EL (cell line): ENCODE measurements around the gene TAL1.
"Not testable (repeated sequence)": the region's sequence is repeated elsewhere in the genome, so short reads cannot be mapped to it uniquely, and the experiment has no call there.

Experiments
- DNase-seq: peaks from one replicate; pipeline ENCODE4 v3.0.0-alpha.2; 2016

TAL1 gene

DNA sequence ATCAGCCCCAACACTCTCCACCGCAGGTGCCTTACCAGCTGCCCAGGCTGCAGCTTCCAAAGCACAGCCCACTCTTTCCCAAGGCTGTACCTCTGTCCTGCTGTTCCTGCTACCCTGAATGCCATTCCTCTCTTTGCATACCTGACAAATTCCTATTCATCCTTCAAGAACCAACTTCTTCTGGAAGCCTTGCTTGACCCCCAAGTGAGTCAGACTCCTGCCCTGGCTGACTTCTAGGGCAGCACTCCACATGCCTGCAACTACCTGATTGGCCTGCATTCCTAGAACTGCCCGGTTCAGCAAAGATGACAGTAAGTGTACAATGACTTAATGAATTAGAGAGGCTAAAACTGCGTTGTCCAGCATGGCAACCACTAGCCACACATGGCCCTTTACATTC lies 21.4 kb downstream of the TAL1 start:
- DNase-seq = no peak

DNA sequence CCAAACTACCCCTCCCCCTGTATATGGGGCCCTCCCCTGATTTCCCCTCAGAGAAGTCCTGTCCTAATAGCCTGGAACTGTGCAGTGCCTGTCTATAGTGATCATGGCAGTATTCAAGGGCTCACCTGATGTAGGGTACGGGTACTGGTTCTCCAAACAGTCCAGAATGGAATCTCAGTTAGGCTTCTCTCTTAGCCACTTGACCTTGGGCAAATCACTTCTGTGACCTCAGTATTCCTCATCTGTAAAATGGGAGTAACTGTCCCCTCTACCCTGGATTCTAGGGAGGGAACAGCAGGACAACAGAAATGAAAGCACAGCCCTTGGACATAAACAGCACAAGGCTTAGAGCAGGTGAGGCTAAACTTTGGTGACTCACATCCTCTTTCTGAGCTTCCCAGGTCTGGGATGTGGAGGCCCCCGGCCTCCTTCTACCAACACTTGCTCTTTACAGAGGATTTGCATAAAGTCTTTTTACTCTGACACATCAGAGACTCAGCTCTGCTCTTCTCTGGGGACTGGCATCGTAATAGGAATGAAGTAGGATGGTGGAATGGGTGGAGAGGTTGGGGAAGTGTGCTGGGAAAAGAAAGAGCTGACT lies 22.2 kb downstream of the TAL1 start:
- DNase-seq = no peak

DNA sequence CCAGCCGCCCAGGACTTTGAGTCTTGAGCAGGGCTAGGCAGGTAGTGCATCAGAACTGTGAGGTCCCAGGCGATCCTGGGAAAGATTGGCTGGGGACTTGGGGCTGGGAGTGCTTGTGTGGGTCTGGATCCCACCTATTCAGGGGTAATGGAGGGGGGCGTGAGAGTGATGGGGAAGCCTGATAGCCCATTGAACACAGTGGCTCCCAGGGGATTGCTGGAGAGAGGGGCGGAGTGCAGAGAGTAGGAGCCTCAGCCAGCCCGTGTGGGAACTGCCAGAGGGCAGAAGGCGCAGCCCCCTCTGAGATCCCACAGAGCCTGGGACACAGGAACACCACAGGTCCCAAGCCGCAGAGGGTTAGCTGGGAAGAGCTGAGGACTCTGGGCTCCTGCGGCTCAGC lies 22.9 kb downstream of the TAL1 start:
- no peak for DNase-seq

DNA sequence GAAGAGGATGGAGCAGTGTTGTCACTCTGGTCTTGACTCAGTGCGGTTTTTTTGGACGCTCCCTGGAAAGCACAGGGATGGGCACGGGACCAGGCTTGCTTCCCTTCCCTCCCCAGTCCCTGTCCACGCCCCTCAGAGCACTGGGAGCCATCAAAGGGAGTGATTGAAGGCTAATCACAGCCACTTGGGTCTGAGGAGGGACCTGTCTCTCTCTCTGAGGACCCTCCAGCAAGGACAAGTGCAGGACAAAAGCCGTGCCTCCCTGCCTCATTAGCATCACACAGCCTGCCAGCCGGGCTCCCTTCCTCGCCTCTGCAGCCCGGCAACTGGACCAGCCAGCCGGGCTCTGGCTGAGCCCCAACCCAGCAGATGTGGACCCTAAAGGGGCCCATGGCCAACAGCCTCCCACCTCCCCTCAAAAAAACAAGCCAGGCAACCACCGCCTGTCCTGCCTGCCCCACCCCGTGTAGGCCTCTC lies 23.6 kb downstream of the TAL1 start:
- no peak for DNase-seq

DNA sequence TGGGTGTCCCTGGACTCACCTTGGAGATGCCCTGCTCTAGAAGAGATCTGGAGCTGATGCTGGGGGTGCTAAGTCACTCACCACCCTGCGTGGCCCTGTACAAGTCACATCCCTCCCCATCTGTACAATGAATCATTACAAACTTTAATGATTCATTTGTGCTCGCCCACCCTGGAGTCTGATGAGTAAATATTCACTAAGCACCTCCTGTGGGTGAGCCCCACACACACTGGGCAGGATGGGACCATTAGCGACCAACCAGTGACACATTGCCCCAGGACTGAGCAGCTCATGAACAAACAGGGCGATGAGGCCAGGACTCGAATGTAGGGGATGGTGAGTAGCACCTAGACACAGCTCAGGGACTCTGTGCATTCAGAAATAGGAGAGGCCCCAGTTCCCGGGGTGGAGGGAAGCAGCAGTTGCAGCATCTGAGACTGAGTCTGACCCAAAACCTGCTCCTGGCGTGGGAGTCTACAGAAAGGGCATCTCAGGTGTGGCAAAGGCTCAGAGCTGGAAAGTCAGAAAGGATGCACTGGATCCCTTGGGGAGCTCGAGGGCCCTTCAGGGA lies 24.1 kb downstream of the TAL1 start:
- peak; percentile 26 for DNase-seq

DNA sequence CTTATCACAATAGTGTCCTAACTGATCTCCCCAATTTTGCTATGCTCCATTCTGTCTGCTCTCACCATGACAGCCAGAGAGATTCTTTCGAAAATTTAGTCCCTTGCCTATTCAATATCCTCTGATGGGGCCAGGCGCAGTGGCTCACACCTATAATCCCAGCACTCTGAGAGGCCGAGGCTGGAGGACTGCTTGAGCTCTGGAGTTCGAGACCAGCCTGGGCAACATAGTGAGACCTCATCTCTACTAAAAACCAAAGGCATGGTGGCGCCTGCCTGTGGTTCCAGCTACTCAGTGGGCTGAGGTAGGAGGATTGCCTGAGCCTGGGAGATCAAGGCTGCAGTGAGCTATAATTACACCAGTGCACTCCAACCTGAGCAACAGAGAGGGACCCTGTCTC lies 26.1 kb downstream of the TAL1 start:
- no peak for DNase-seq

DNA sequence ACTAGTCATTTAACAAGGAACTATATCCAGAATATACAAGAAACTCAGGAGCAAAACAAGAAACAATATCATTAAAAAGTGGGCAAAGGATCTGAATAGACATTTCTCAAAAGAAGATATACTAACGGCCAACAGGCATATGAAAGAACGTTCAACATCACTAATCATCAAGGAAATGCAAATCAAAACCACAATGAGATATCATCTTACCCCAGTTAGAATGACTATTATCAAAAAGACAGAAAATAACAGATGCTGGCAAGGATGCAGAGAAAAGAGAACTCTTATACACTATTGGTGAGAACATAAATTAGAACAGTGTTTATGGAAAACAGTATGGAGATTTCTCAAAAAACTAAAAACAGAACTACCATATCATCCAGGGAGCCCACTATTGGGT lies 28.5 kb downstream of the TAL1 start:
- not testable (repeated sequence) for DNase-seq

DNA sequence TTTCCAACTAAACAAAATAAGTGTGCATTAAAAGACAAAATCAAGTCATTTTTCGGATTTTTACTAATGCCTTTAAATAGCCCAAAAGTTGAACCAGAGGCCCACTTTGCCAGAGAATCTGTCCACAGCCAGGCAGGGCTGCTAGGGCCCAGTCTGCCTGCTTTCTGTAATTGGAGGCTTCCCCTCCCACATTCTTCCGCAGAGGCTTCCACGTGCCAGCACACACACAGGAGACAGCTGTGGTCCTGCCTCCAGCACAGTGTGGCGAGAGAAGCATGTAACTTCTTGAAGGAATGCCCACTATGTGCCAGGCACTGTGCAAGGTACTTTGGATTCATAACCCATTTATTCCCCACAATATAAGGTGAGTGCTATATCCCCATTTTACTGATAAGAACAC lies 30.8 kb downstream of the TAL1 start:
- no peak for DNase-seq

DNA sequence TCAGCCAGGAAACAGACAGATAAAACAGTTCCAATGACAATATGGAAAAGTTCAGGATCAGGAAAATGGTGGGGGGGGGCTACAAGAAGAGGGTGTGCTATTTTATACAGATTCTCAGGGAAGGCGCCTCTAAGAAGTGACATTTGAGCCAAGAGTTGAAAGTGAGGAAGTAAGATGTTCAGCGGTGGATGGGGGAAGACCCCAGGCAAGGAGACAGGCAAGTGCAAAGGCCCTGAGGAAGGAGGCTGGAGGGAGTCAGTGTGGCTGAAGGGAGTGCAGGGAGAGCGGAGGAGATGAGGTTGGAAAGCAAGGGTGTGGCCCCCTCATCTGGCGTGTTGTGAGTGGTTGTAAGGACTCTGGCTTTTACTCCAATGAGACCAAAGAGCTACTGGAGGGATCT lies 33.8 kb downstream of the TAL1 start:
- DNase-seq = no peak

DNA sequence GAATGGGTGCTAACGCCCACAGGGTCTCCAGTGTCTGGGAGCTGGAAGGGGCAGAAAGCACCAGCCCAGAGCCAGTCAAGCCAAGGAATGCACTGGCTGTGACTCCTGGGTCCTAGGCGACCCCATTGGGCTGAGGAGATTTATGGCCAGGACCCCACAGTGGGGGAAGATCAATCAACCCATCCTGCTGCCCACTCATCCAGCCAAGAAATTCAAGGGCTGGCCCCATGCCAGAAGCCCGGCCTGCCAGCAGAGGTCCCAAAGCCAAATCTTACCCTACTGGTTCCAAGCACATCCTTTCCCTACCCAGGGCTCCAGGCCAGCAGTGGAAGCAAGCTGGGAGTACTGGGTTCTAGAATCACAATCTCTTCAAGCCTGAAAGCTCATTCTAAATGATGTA lies 35.4 kb downstream of the TAL1 start:
- DNase-seq = no peak

DNA sequence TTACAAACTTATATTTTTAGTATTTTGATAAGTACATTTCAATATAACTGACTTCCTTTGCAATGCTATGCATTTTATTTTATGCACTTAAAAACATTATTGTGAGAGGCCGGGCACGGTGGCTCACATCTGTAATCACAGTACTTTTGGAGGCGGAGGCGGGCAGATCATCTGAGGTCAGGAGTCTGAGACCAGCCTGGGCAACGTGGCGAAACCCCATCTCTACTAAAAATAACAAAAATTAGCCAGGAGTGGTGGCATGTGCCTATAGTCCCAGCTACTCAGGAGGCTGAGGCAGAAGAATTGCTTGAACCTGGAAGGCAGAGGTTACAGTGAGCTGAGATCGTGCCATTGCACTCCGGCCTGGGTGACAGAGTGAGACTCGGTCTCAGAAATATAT lies 36.0 kb downstream of the TAL1 start:
- not testable (repeated sequence) for DNase-seq

DNA sequence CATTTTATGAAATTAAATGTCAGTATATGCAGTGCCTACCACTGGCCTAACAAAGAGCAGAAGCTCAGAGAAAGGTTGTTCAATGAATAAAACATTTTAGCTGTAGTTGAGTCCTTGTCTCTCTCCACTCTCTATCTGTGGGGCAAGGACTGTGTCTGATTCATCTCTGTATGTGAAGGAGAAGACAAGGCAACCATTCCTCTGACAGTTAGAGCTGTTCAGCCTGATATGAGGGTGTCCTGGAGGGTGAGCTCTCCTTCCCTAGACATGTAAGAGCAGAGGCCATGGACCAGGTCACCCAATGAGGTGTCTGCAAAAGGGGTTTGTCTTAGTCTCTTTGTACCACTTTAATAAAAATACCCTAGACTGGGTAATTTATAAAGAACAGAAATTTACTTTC lies 37.7 kb downstream of the TAL1 start:
- DNase-seq = no peak

DNA sequence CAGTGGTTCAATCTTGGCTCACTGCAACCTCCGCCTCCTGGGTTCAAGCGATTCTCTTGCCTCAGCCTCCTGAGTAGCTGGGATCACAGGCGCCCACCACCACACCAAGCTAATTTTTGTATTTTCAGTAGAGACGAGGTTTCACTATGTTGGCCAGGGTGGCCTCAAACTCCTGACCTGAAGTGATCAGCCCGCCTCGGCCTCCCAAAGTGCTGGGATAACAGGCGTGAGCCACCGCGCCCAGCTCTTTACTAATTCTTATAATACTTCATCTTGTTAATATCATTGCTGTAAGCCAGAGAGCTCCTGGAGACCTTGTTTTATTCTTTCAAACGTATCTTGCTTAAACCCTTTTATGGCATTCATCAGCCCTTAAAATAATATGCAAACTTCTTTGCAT lies 38.5 kb downstream of the TAL1 start:
- not testable (repeated sequence) for DNase-seq

DNA sequence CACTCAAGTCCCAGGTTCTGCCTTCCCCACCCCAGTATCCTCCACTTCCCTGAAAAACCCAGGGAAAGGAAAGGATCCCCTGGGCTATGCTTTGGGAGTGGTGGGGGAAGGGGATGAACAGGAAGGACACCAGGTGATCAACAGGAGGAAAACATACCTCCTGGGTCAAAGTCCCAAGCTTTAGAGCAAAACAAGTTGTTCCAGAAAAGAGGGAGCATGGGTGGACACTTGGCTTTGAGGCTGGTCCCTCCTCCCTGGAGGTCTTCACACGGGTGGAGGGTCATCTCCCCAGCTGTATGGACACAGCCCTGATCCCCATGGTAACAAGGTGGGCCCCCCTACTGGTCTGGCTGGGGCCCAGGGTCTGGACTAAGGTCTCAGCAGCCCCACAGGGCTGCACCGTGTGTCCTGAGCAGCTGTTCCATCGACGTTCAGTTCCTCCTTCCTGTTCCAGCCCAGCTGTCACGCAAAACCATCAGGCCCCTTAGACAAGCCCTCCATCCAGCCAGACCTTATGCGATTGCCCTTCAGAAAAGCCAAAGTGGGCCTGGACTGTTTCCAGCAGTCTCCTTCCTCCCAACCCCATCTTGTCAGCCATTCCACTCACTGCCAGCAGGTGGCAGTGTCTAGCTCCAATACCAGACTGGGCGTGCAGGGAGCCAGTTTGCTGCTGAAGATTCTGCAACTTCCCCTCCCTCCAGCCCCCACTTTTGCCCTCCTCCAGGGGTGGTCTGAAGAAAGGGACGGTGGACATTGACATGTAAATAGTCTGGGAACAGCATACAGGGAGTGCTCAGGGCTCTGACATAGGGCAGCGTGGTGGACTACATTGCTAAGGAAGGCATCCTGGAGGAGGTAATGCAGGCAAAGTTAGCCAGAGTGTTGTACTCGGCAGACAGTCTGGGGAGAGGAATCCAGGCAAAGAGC lies 39.3 kb downstream of the TAL1 start:
- peak; percentile 66 for DNase-seq

DNA sequence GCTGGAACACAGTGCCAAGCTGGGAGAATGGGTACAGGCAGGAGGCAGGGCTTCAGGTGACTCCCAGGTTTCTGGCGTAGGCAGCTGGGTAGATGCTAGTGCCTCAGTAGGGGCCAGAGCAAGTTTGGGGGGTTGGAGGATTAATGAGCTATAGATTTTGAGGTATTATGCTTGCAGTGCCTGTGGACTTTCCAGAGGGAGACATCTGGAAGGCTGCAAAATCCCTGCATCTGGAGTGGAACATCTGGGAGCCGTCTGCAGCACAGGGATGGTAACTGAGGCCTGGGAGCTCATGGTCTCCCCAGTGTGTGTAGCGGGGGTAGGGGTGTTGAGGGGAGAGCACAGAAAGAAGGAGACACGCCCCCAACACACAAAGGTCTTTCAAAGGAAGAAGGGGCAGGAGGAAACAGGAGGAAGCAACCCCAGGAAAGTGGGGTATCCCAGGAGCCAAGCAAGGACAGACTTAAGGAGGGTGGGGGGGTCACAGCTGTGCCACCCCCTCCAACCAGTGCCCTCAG lies 40.0 kb downstream of the TAL1 start:
- no peak for DNase-seq

DNA sequence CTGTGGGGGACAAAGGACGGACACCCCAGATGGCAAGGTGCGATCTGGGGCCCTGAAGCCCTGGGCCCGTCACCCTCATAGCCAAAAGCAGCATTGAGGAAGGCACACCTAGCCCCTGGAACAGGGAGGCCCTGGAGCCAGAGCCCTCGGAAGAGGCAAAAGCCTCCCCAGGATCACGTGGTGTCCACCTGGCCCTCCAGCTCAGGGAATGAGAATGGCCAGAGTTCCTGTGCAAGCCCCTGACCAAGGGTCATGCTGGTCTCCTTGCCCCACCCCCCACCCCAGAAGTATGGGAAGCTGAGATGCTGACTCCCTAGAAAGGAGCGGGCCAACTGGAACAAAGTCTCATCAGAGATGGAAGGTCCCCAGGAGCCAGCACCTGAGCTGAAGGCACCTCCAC lies 41.2 kb downstream of the TAL1 start:
- DNase-seq = no peak

DNA sequence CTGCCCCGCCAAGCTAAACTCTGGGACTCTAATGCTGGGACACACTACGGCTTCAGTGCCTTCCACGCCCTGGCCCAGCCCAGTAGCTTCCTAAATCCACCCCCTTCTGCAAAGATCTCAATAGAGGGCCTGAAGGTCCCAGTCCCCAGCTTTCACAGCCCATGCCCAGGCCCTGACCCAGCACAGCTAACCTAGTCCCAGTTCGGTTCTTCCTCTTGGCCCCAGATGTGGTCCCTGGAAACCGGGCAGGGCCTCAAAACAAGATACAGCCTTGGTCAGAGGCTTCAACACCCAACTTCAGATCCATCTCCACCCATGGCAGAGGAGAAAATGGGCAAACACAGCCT lies 41.5 kb downstream of the TAL1 start:
- no peak for DNase-seq

DNA sequence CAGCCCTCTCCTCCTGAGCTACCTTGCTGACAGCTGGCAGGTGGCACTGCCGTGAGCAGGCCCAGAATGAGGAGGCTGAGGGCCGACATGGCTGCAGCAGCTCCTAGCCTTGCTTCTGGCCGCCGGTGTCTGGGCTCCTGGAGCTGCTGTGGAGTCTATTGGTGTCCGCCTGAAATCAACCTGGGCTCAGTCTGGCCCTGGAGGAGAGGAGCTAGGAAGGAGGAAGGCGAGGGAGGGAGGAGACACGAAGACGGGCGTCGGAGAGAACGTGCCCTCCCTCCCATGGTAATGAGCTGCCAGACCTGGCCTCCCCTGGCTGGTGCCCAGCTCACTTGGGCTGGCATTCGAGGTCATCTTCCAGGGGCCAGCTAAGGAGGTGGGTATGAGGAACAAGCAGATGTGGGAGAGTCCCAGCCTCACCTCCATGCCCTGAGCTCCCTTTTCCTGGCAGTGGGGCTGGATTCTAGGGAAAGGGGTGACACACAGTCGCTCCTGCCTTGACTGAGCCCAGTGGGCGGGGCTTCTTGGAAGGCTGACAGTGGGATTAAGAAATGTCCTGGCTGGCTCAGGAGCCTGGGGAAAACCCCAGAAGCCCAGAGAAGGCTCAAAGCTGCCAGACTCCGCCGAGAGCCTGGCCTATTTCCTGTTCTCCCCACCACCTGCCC lies 42.0 kb downstream of the TAL1 start, which contains the start of gene PDZK1IP1:
PDZK1IP1 (minus strand) TSS at position 193 of the 665 bp plus-strand sequence; CDS start at position 89, 104 bp downstream.
- peak; percentile 73 for DNase-seq

DNA sequence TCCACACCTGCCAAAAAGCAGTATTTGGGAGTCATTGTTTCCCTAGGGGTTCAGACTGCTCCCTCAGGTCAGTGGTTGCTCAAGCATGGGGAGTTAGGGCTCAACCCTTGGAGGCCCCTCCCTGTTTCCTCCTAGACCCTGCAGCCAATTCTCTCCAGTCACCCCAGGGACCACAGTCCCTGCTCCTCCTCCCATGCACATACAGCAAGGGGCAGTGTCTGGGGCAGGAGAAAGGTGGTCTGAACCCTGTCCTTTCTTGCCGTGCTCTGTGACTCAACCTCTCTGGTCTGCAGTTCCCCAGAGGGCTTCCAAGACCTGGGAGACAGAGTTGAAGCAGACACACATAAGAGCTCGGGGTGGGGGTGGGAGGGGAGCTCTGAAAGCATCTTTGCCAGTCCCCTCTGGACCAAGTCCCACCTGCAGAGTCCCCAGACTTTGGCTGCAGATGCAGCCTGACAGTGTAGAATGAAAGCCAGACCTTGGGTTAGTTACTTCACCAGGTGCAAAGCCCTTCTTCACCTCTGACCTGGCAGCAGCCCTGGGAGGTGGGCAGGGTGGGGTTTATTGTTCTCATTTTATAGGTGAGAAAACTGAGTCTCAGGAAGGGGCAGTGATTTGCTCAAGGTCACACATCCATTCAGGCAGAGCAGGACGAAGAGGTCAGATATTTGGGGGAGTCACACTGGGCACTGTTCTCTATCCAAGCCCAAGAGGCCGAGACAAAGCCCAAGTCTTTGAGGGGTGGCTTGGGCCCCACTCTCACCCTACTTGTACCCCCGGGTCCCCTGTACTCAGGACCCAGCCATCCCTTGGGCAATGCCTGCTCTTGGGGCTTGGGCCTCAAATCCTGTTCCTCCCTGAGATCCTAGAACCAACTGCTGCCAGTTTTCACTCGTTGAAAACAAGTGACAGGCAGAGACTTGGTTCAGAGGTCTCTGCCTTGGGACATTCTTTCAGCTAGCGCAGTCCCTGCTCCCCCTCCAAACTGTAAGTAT lies 42.9 kb downstream of the TAL1 start:
- no peak for DNase-seq

DNA sequence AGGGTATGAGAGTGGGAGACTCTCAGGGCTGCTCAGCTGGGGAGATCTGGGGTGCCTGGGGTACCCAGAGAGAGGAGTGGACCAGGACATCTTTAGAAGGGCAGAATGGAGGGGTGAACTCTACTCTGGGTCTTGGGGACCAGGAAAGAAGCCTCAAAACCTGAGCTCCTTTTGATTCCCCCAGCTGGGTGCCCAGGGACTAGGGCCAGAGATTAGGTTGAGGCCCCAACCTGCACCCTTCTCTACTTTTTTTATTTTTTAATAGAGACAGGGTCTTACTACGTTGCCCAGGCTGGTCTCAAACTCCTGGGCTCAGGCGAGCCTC lies 44.1 kb downstream of the TAL1 start:
- DNase-seq = no peak

DNA sequence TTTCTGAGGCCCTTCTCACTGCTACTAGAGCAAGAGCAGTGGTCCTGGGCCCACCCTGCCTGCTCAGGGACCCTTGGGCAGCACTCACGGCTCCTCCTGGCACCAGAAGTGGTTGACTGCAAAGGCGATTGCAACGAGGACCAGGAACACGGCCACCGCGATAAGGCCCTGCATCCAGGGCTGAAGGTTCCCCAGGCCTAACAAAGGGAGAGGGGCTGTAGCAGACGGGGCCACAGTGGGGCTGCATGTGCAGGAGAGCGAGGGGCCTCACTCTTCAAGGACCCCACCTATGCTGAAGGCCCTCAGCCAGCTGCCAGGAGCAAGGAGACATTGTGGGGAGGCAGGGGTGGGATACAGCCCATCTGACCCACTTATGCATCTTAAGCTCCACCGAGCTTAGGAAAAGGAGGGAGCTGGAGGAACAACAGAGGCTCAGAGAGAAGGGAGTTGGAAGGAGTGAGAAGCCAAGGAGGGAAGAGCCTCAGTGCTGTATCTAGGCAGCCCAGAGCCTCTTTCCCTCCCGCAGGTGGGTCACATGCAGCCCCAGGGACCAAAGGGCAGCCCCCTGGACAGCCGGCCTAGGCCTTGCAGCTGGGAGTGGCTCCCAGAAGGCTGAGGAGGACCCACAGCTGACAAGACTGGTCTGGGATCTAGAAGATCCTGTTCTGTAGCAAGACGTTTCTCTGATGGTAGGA lies 44.6 kb downstream of the TAL1 start:
- DNase-seq = no peak
